Tibial artery (tissue), 4 donors: ENCODE data around the gene DOK5.

ENCODE experiments used
- DNase-seq, 2 donors: peaks; one replicate each; pipeline ENCODE4 v3.0.0-alpha.2; 2019
- H3K27ac ChIP-seq, 2 donors: fragments of 200-600 bp; sonication (generic) in 1 of 2; 1 replicate in 1 of 2; 2 replicates in 1 of 2; pipeline ENCODE4 v1.5.1; 2018 to 2019; ENCODE audit warnings: mild to moderate bottlenecking in 1 of 2
- H3K27me3 ChIP-seq, 2 donors: fragments of 200-600 bp; sonication (generic) in 1 of 2; one replicate each; pipeline versions ENCODE4 v1.5.1 to v1.6.0; 2016 to 2019
- H3K36me3 ChIP-seq, 3 donors: fragments of 200-600 bp; sonication (generic) in 2 of 3; one replicate each; pipeline ENCODE4 v1.5.1; 2016 to 2019; ENCODE audit warnings: mild to moderate bottlenecking in 2 of 3
- H3K4me1 ChIP-seq, 4 donors: fragments of 200-600 bp; sonication (generic) in 2 of 4; 1 replicate in 3 of 4; 2 replicates in 1 of 4; pipeline ENCODE4 v1.5.1; 2016 to 2019
- H3K4me3 ChIP-seq, 2 donors: fragments of 200-600 bp; sonication (generic) in 1 of 2; 1 replicate in 1 of 2; 2 replicates in 1 of 2; pipeline ENCODE4 v1.5.1; 2018 to 2019; ENCODE audit warnings: mild to moderate bottlenecking in 2 of 2
- H3K9me3 ChIP-seq, 3 donors: fragments of 200-600 bp; sonication (generic) in 1 of 3; one replicate each; pipeline ENCODE4 v1.5.1; 2016 to 2019
- CTCF ChIP-seq, 2 experiments: fragments of 200-600 bp in 1 of 2; fragments of 450-650 bp in 1 of 2; IDR thresholded peaks; one replicate each; pipeline ENCODE4 v1.5.1; 2017 to 2019; ENCODE audit warnings: antibody characterized with exemption in 2 of 2, mild to moderate bottlenecking in 1 of 2, moderate library complexity in 1 of 2
- intact Hi-C: fragments of 100-400 bp; cut with DNase I; formaldehyde crosslinking; loops from one replicate; pipeline ENCODE4 v1.15.0; 2023; ENCODE audit warnings: low total_unique reads

DOK5 gene

GRCh38 chr20:54475334-54476168 lies at the start of gene DOK5:
TSS of gene DOK5 (plus strand) at chr20:54475593. CDS start at chr20:54475947, 354 bp downstream.
- Histone ChIP-seq H3K4me1 (peaks cover 0 to 22% (median 7%) of the 10 kb centered on the region in 4 donors), H3K4me3 (peak within 1 kb of the TSS; percentile 46 to 61), H3K27ac (peak within 1 kb of the TSS in 1 of 2 donors; percentile 7), H3K36me3 (no peaks in the 10 kb centered on the region), H3K9me3 (no peaks in the 10 kb centered on the region), H3K27me3 (peaks cover 0 to 15% of the 10 kb centered on the region in 2 donors)
- peak in 1 of 2 donors; percentile 50 for DNase-seq
- no peak for TF ChIP-seq CTCF (IDR thresholded peaks at IDR 0.05)
- intact Hi-C loops, result no loop called here

DNA sequence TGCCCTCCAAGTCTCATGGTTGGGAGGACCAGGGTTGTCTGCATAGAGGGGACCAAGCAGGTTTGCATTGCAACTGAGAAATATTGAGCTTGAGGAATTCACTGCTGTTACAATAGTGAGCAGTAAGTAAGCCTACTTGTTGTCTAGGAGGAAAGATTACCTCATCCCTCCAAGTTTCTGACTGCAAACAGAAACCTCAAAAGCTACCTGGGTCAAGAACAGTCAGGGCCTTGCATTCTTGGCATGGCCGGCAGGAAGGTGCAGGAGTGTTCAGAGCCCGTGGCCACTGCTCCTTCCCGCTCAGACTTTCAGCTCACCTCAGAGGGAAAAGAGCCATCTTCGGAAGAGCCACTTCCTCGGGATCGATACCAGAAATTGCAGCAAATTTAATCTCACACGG lies 46.0 kb upstream of the DOK5 start:
- H3K4me3 ChIP-seq, result no peak overlapping the region
- intact Hi-C loops, result no loop called here
- no peak for TF ChIP-seq CTCF (IDR thresholded peaks at IDR 0.05)
- H3K4me1 ChIP-seq, result no peaks in the 10 kb centered on the region
- peaks cover 0 to 11% (median 0%) of the 10 kb centered on the region in 3 donors for H3K9me3 ChIP-seq
- DNase-seq, result no peak
- H3K36me3 ChIP-seq, result no peaks in the 10 kb centered on the region
- H3K27ac ChIP-seq, result no peak overlapping the region
- H3K27me3 ChIP-seq, result no peaks in the 10 kb centered on the region

DNA sequence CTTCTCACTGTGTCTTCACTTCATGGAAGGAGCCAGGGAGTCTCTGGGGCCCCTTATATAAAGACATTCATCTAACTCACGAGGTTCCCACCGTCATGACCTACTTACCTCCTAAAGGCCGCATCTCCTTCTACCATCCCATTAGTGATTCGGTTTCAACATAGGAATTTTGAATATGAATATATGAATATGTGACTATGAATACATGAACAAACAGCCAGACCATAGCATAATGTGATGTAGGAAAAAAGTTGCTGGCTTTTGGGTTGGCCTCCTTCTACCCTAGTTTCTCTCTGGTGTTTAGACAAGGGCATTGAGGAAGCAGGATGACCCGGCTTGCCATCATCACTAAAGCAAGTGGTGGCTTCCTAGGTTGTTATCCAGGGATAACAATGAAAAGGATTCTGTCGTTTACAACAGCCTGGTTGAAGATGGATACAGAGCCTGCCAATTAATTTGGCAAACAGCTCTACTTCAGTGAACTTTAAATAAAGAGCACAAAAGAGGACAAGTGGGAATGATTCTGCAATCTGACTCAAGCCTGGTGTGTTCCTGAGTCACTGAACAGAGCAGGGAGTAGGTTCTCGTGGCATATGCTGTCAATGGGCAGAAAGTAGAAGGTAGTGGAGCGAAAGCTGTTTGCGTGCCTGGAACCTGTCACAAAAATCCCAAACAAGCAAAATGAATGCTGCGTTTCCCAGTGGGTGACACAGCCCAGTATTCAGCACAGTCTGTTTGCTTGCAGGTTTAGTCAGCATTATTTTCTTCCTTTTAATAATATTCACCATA lies 44.0 kb upstream of the DOK5 start:
- no peaks in the 10 kb centered on the region for H3K27me3 ChIP-seq
- no peaks in the 10 kb centered on the region for H3K9me3 ChIP-seq
- intact Hi-C loops, result no loop called here
- H3K27ac ChIP-seq, result no peak overlapping the region
- no peaks in the 10 kb centered on the region for H3K4me1 ChIP-seq
- DNase-seq, result no peak
- no peak overlapping the region for H3K4me3 ChIP-seq
- H3K36me3 ChIP-seq, result no peaks in the 10 kb centered on the region
- no peak for TF ChIP-seq CTCF (IDR thresholded peaks at IDR 0.05)

DNA sequence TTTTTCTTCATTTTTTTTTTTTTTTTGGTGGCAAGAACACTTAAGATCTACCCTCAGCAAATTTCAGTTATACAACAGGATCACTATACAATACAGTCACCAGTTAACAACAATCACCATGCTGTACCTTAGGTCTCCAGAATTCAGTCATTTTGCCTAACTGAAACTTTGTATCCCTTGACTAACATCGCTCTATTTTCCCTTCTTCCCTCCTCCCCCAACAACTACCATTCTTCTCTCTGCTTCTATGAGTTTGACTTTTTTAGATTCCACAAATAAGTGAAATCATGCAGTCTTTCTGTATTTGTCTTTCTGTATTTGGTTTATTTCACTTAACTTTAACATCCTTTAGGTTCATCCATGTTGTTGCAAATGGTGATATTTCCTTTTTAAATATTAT lies 42.4 kb upstream of the DOK5 start:
- no peaks in the 10 kb centered on the region for H3K9me3 ChIP-seq
- no peaks in the 10 kb centered on the region for H3K36me3 ChIP-seq
- H3K27me3 ChIP-seq, result no peaks in the 10 kb centered on the region
- H3K4me3 ChIP-seq, result no peak overlapping the region
- intact Hi-C loops, result no loop called here
- H3K27ac ChIP-seq, result no peak overlapping the region
- no peak for DNase-seq
- no peaks in the 10 kb centered on the region for H3K4me1 ChIP-seq
- TF ChIP-seq CTCF (IDR thresholded peaks at IDR 0.05), result no peak

DNA sequence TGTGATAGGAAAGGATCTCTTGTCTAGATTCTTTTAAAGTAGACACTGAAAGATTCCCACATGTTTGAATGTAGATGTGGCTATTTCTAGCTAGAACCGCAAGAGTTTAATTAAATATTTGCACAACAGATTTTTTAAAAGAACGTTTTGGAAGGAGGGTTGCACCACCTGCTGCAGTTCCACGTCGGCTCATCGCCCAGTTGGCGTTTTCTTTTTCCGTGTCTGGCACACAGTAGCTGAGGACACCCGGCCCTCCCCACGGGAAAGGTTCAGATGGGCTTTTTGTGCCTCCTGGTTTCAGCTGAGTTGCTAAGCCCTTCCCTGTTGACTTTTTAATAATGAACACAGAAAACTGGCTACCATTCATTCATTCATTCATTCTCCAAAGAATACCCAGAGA lies 41.8 kb upstream of the DOK5 start:
- Histone ChIP-seq H3K36me3 (no peaks in the 10 kb centered on the region), H3K9me3 (no peaks in the 10 kb centered on the region), H3K4me1 (no peaks in the 10 kb centered on the region), H3K27ac (no peak overlapping the region), H3K4me3 (no peak overlapping the region), H3K27me3 (no peaks in the 10 kb centered on the region)
- intact Hi-C loops, result no loop called here
- DNase-seq, result no peak
- TF ChIP-seq CTCF (IDR thresholded peaks at IDR 0.05), result no peak
